Measurements from ENCODE around the gene ELOVL3.
"Not testable (repeated sequence)": the region's sequence is repeated elsewhere in the genome, so short reads cannot be mapped to it uniquely, and the experiment has no call there.

DNA sequence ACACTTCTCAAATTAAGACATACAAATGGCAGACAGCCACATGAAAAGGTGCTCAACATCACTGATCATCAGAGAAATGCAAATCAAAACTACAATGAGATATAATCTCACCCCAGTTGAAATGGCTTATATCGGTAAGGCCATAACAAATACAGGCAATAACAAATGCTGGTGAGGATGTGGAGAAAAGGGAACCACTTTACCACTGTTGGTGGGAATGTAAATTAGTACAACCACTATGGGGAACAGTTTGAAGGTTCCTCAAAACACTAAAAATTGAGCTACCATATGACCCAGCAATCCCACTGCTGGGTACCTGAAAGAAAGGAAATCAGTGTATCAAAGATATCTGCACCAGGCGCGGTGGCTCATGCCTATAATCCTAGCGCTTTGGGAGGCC is 12.5 kb upstream of the ELOVL3 start:
- TF ChIP-seq EP300, POLR2A (IDR thresholded peaks at IDR 0.05): not testable (repeated sequence)
- TF ChIP-seq, protein P1, sequence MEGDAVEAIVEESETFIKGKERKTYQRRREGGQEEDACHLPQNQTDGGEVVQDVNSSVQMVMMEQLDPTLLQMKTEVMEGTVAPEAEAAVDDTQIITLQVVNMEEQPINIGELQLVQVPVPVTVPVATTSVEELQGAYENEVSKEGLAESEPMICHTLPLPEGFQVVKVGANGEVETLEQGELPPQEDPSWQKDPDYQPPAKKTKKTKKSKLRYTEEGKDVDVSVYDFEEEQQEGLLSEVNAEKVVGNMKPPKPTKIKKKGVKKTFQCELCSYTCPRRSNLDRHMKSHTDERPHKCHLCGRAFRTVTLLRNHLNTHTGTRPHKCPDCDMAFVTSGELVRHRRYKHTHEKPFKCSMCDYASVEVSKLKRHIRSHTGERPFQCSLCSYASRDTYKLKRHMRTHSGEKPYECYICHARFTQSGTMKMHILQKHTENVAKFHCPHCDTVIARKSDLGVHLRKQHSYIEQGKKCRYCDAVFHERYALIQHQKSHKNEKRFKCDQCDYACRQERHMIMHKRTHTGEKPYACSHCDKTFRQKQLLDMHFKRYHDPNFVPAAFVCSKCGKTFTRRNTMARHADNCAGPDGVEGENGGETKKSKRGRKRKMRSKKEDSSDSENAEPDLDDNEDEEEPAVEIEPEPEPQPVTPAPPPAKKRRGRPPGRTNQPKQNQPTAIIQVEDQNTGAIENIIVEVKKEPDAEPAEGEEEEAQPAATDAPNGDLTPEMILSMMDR (IDR thresholded peaks at IDR 0.05), result not testable (repeated sequence)
